ENCODE results near the gene BTN2A1. TPM values are rescaled to one million over a fixed set of nuclear protein-coding genes. Genes with fewer than 3 reads are reported as not detected.
A peak's percentile ranks its signal among the peaks of the same experiment; 100 is the strongest.

Gene BTN2A1
- total and polyA plus RNA-seq, 2 of the 13 experiments (the other 11 are each of a cell fraction or from before 2014, with no cell fraction given) = 16.4 to 30.4 TPM

DNA sequence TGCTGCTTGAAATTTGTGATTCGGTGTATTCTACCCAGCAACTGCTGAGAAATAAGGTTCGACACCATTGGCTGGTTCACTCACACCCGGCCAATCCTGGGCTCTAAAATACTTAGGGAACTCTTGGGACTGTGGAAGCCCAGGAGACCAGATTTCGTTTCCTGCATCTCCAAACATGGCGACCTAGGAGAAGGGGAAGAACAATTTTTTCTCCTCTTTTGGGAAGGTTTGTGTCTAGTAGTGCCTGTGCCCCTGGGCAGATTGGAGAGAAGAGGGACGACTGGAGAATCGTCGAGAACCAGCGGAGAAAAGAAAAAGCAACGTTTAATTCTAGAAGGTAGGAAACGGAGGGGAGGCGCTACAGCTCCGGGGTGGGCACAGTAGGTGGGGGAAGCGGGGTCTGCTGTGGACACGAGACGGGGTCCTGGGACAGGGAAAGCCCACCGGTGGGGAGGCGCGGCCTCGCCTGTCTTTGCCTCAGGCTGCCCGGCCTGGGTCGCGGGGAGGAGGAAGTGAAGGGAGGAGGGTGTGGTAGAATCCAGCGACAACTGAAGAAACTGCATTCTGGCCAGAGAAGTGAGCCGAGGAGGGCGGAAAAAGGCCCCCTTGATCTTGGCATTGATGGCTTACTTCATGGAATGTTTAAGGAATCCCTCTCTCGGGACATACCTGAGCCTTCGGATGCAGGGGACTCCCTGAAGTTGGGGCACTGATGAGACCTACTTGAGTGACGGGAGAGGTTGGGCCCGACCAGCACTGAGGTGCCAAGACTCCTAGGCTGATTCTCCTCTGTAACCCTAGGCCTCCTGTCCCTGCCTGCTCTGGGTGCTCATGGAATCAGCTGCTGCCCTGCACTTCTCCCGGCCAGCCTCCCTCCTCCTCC, at the start of gene BTN2A1 (continued):
- TF ChIP-seq, protein P1, sequence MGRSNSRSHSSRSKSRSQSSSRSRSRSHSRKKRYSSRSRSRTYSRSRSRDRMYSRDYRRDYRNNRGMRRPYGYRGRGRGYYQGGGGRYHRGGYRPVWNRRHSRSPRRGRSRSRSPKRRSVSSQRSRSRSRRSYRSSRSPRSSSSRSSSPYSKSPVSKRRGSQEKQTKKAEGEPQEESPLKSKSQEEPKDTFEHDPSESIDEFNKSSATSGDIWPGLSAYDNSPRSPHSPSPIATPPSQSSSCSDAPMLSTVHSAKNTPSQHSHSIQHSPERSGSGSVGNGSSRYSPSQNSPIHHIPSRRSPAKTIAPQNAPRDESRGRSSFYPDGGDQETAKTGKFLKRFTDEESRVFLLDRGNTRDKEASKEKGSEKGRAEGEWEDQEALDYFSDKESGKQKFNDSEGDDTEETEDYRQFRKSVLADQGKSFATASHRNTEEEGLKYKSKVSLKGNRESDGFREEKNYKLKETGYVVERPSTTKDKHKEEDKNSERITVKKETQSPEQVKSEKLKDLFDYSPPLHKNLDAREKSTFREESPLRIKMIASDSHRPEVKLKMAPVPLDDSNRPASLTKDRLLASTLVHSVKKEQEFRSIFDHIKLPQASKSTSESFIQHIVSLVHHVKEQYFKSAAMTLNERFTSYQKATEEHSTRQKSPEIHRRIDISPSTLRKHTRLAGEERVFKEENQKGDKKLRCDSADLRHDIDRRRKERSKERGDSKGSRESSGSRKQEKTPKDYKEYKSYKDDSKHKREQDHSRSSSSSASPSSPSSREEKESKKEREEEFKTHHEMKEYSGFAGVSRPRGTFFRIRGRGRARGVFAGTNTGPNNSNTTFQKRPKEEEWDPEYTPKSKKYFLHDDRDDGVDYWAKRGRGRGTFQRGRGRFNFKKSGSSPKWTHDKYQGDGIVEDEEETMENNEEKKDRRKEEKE (IDR thresholded peaks at IDR 0.05) = no peak
- TF ChIP-seq KMT2B (CRISPR knock-in tag; IDR thresholded peaks at IDR 0.05) (no peak), SP4 (CRISPR knock-in tag; IDR thresholded peaks at IDR 0.05) (no peak), ZNF17 (CRISPR knock-in tag; IDR thresholded peaks at IDR 0.05) (no peak), ZNF3 (CRISPR knock-in tag; IDR thresholded peaks at IDR 0.05) (no peak), ZNF354B (CRISPR knock-in tag; IDR thresholded peaks at IDR 0.05) (no peak), SNAPC2 (CRISPR knock-in tag; IDR thresholded peaks at IDR 0.05) (peak; percentile 18; the same call in 1 of the 2 replicates), MAFK (conservative IDR thresholded peaks at IDR 0.05 in 1 of 2, IDR thresholded peaks at IDR 0.05 in 1 of 2; ENCODE audit: low read length in 2 of 2) (no peak), FOSL1 (CRISPR knock-in tag; IDR thresholded peaks at IDR 0.05; ENCODE audit: borderline replicate concordance) (no peak), AFF4 (CRISPR knock-in tag; IDR thresholded peaks at IDR 0.05) (no peak), ZNF350 (CRISPR knock-in tag; IDR thresholded peaks at IDR 0.05; ENCODE audit: borderline replicate concordance, low read depth) (no peak), KLF12 (CRISPR knock-in tag; IDR thresholded peaks at IDR 0.05; ENCODE audit: borderline replicate concordance) (0 out of 2 replicates have a peak, but pooled peaks have one; percentile 19), NCOA2 (CRISPR knock-in tag; IDR thresholded peaks at IDR 0.05) (no peak)
- TF ChIP-seq, protein P2, sequence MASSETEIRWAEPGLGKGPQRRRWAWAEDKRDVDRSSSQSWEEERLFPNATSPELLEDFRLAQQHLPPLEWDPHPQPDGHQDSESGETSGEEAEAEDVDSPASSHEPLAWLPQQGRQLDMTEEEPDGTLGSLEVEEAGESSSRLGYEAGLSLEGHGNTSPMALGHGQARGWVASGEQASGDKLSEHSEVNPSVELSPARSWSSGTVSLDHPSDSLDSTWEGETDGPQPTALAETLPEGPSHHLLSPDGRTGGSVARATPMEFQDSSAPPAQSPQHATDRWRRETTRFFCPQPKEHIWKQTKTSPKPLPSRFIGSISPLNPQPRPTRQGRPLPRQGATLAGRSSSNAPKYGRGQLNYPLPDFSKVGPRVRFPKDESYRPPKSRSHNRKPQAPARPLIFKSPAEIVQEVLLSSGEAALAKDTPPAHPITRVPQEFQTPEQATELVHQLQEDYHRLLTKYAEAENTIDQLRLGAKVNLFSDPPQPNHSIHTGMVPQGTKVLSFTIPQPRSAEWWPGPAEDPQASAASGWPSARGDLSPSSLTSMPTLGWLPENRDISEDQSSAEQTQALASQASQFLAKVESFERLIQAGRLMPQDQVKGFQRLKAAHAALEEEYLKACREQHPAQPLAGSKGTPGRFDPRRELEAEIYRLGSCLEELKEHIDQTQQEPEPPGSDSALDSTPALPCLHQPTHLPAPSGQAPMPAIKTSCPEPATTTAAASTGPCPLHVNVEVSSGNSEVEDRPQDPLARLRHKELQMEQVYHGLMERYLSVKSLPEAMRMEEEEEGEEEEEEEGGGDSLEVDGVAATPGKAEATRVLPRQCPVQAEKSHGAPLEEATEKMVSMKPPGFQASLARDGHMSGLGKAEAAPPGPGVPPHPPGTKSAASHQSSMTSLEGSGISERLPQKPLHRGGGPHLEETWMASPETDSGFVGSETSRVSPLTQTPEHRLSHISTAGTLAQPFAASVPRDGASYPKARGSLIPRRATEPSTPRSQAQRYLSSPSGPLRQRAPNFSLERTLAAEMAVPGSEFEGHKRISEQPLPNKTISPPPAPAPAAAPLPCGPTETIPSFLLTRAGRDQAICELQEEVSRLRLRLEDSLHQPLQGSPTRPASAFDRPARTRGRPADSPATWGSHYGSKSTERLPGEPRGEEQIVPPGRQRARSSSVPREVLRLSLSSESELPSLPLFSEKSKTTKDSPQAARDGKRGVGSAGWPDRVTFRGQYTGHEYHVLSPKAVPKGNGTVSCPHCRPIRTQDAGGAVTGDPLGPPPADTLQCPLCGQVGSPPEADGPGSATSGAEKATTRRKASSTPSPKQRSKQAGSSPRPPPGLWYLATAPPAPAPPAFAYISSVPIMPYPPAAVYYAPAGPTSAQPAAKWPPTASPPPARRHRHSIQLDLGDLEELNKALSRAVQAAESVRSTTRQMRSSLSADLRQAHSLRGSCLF (CRISPR knock-in tag; IDR thresholded peaks at IDR 0.05; ENCODE audit: borderline replicate concordance) = no peak
